IMR-90 (cell line): ENCODE results near the gene KCNT1. TPM values are rescaled to one million over a fixed set of nuclear protein-coding genes. Genes with fewer than 3 reads are reported as not detected.

ENCODE experiments used
- ATAC-seq: fragments of 200-7000 bp; cut with Tn5 transposase; 2 replicates; pipeline ENCODE4 v1.9.1; 2020; ENCODE audit warnings: low read depth, mild to moderate bottlenecking, moderate library complexity
- BruUV-seq: library from RNA; stranded (reverse); fragments of 400-500 nt; replicated peaks from 2 replicates; lab custom pipeline; 2021; lab: Mats Ljungman, UMichigan
- CTCF ChIA-PET: fragments of 300-600 bp; formaldehyde crosslinking; extraction: SDS; loops from one replicate; lab custom pipeline; 2021; ENCODE audit warnings: antibody characterized with exemption; lab: Yijun Ruan, JAX
- POLR2A ChIA-PET: fragments of 300-600 bp; sonication (Branson Sonifier 250); formaldehyde crosslinking; loops from one replicate; lab custom pipeline; 2022; ENCODE audit warnings: antibody characterized with exemption; ENCODE audit not compliant: unreplicated experiment; lab: Charles Lee
- DNase-seq: peaks from one replicate; pipeline ENCODE4 v3.0.0; 2013
- H2AFZ ChIP-seq: replicated peaks from 2 replicates; pipeline ENCODE3; 2013; ENCODE audit warnings: low read length, mild to moderate bottlenecking; ENCODE audit not compliant: poor library complexity
- H2AK5ac ChIP-seq: 2 replicates; pipeline ENCODE4 v1.6.1; 2013; ENCODE audit warnings: low read depth, low read length, inconsistent platforms
- H2AK9ac ChIP-seq: replicated peaks from 2 replicates; pipeline ENCODE3; 2013; ENCODE audit warnings: mild to moderate bottlenecking, low read depth, low read length, moderate library complexity; ENCODE audit not compliant: poor library complexity
- H2BK120ac ChIP-seq: 2 replicates; pipeline ENCODE4 v1.6.1; 2013; ENCODE audit warnings: low read depth, low read length, inconsistent platforms
- H2BK15ac ChIP-seq: 3 replicates; pipeline ENCODE4 v1.6.1; 2013; ENCODE audit warnings: low read depth, low read length, inconsistent platforms
- H2BK20ac ChIP-seq: 2 replicates; pipeline ENCODE4 v1.6.1; 2013; ENCODE audit warnings: low read depth, mild to moderate bottlenecking, inconsistent platforms, low read length, moderate library complexity
- H2BK5ac ChIP-seq: 2 replicates; pipeline ENCODE4 v1.6.1; 2013; ENCODE audit warnings: mild to moderate bottlenecking, low read depth, low read length, inconsistent platforms; ENCODE audit not compliant: poor library complexity, severe bottlenecking
- H3K14ac ChIP-seq: replicated peaks from 2 replicates; pipeline ENCODE4 v1.6.1; 2013; ENCODE audit warnings: low read depth, low read length, inconsistent platforms
- H3K18ac ChIP-seq: 2 replicates; pipeline ENCODE4 v1.6.1; 2013; ENCODE audit warnings: low read depth, low read length, control low read depth
- H3K23ac ChIP-seq: 2 replicates; pipeline ENCODE4 v1.6.1; 2013; ENCODE audit warnings: low read depth, low read length, inconsistent platforms
- H3K27ac ChIP-seq: 2 replicates; pipeline ENCODE4 v1.5.1; 2013; ENCODE audit warnings: mild to moderate bottlenecking, control low read depth, low read length; ENCODE audit not compliant: insufficient read depth
- H3K27me3 ChIP-seq: 2 replicates; pipeline ENCODE4 v1.6.1; 2013; ENCODE audit warnings: low read length; ENCODE audit not compliant: control insufficient read depth, insufficient read depth
- H3K36me3 ChIP-seq: 2 replicates; pipeline ENCODE4 v1.6.1; 2013; ENCODE audit warnings: low read length, mixed read lengths; ENCODE audit not compliant: control insufficient read depth, insufficient read depth
- H3K4ac ChIP-seq: 2 replicates; pipeline ENCODE4 v1.6.1; 2013; ENCODE audit warnings: low read depth, low read length, inconsistent platforms
- H3K4me1 ChIP-seq: 2 replicates; pipeline ENCODE4 v1.6.1; 2013; ENCODE audit warnings: low read length, mixed read lengths; ENCODE audit not compliant: control insufficient read depth, insufficient read depth
- H3K4me2 ChIP-seq: 2 replicates; pipeline ENCODE4 v1.6.1; 2013; ENCODE audit warnings: low read depth, mild to moderate bottlenecking, control low read depth, low read length, moderate library complexity
- H3K4me3 ChIP-seq: 2 replicates; pipeline ENCODE4 v1.5.1; 2013; ENCODE audit warnings: low read depth, mild to moderate bottlenecking, control low read depth, low read length, moderate library complexity; ENCODE audit not compliant: insufficient read depth
- H3K56ac ChIP-seq: 2 replicates; pipeline ENCODE4 v1.6.1; 2013; ENCODE audit warnings: low read length, inconsistent platforms; ENCODE audit not compliant: insufficient read depth; ENCODE audit errors: extremely low read depth
- H3K79me1 ChIP-seq, 2 experiments: 2 replicates each; pipeline ENCODE4 v1.6.1; 2013; ENCODE audit warnings: low read length in 2 of 2, inconsistent platforms in 1 of 2, low read depth in 1 of 2
- H3K9ac ChIP-seq: 2 replicates; pipeline ENCODE4 v1.6.1; 2013; ENCODE audit warnings: low read depth, low read length, control low read depth
- H3K9me1 ChIP-seq: 2 replicates; pipeline ENCODE4 v1.6.1; 2013; ENCODE audit warnings: low read length, inconsistent platforms; ENCODE audit not compliant: insufficient read depth
- H3K9me3 ChIP-seq: 2 replicates; pipeline ENCODE4 v1.6.1; 2013; ENCODE audit warnings: low read length; ENCODE audit not compliant: control insufficient read depth, insufficient read depth
- H4K20me1 ChIP-seq: 2 replicates; pipeline ENCODE4 v1.6.1; 2013; ENCODE audit warnings: low read length, inconsistent platforms; ENCODE audit not compliant: insufficient read depth
- H4K5ac ChIP-seq: 2 replicates; pipeline ENCODE4 v1.6.1; 2013; ENCODE audit warnings: mild to moderate bottlenecking, low read depth, low read length, control low read depth
- H4K8ac ChIP-seq, 2 experiments: 2 replicates each; pipeline ENCODE4 v1.6.1; 2013; ENCODE audit warnings: low read depth in 2 of 2, low read length in 2 of 2, control low read depth in 1 of 2, inconsistent platforms in 1 of 2
- H4K91ac ChIP-seq: 2 replicates; pipeline ENCODE4 v1.6.1; 2013; ENCODE audit warnings: low read depth, low read length, inconsistent platforms; ENCODE audit not compliant: insufficient read depth
- NFE2L2 ChIP-seq: fragments of 150-350 bp; IDR thresholded peaks from 2 replicates; pipeline ENCODE4 v1.6.1; 2016; ENCODE audit warnings: low read depth, mild to moderate bottlenecking, low read length
- RCOR1 ChIP-seq: IDR thresholded peaks from 2 replicates; pipeline ENCODE4 v1.6.1; 2012; ENCODE audit warnings: mild to moderate bottlenecking, low read length, improper control_type of control experiment; ENCODE audit not compliant: insufficient replicate concordance
- WGBS, 2 experiments: methylation state at CpG; one replicate each; pipeline versions ENCODE4 v1.1.5 to v1.1.7; 2013; ENCODE audit warnings: missing lambda C conversion rate in 2 of 2; ENCODE audit not compliant: insufficient read length in 1 of 2; ENCODE audit errors: extremely low coverage in 2 of 2; 5-methylcytosine and 5-hydroxymethylcytosine counted together
- dilution Hi-C: fragments of 300-500 bp; cut with HindIII; formaldehyde crosslinking; loops from one replicate; pipeline ENCODE4 v1.14.3; 2018; ENCODE audit warnings: low sequenced_read_pairs; ENCODE audit not compliant: unreplicated experiment
- in situ Hi-C: fragments of 300-500 bp; cut with MboI; formaldehyde crosslinking; loops from 3 replicates; pipeline ENCODE4 v1.14.3; 2019; ENCODE audit warnings: low sequenced_read_pairs, inconsistent platforms, mixed read lengths
- intact Hi-C: fragments of 100-400 bp; cut with micrococcal nuclease; formaldehyde crosslinking; loops from 2 replicates; pipeline ENCODE4 v1.10.0; 2022
- polyA plus RNA-seq, 3 experiments: library from polyadenylated mRNA; depleted of rRNA; stranded (reverse); fragments of >200 nt; gene quantifications; 2 replicates each; pipeline ENCODE4 v1.2.3, GENCODE V29; 2012; ENCODE audit warnings: low replicate concordance in 1 of 3
- total RNA-seq: library from RNA; depleted of rRNA; stranded (reverse); fragments of >200 nt; gene quantifications from 2 replicates; pipeline ENCODE4 v1.2.3, GENCODE V29; 2012

KCNT1 gene
- total and polyA plus RNA-seq, 2 of the 4 experiments (the other 2 are of a cell fraction): not detected

DNA sequence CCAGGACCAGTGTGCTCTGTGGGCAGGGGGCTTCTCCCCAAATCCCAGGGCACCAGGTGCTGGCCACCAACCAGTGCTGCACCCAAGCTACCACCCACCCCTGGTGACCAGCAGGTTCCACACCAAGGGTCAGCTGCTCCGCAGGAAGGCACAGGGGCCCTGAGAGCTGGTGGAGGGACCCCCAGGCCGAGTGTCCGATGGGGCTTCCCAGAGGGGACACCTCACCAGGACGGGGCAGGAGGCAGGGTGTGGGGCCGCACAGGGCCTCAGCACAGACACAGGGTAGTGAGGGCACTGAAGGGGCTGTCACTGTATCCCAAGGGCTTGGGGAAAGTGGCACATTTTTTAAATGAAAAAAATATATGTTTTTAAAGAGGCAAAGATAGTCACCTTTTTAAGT lies 20.8 kb upstream of the KCNT1 start:
- CTCF ChIA-PET: no interaction called here
- H3K4me2 ChIP-seq: no peak overlapping the region
- H3K79me1 ChIP-seq: no peaks in the 10 kb centered on the region
- ATAC-seq (no peak), DNase-seq (no peak)
- H3K27me3 ChIP-seq: no peaks in the 10 kb centered on the region; the same call in 1 of the 2 replicates
- POLR2A ChIA-PET: no interaction called here
- H3K4me1 ChIP-seq: no peaks in the 10 kb centered on the region
- intact Hi-C loops (no loop called here), in situ Hi-C loops (no loop called here), dilution Hi-C loops (no loop called here)
- H4K20me1 ChIP-seq: no peaks in the 10 kb centered on the region
- TF ChIP-seq NFE2L2 (no peak), RCOR1 (no peak)
- no peaks in the 10 kb centered on the region for H3K36me3 ChIP-seq
- no peak overlapping the region for H4K91ac ChIP-seq
- no peak overlapping the region for H3K9ac ChIP-seq
- no peak overlapping the region for H4K5ac ChIP-seq
- no peak overlapping the region for H2AK9ac ChIP-seq
- H2AFZ ChIP-seq: no peak overlapping the region
- H2BK5ac ChIP-seq: no peak overlapping the region
- no peak overlapping the region for H2AK5ac ChIP-seq
- H3K4me3 ChIP-seq: no peak overlapping the region
- no peak overlapping the region for H3K27ac ChIP-seq
- H2BK120ac ChIP-seq: no peak overlapping the region
- no peak overlapping the region for H3K23ac ChIP-seq
- no peaks in the 10 kb centered on the region for H3K9me1 ChIP-seq
- H3K14ac ChIP-seq: no peak overlapping the region
- BruUV-seq: no TSS peak
- 40% methylated on average over 1 of the region's 5 CpGs; no CpG with 5 or more reads in 1 of the 2 experiments for WGBS, 2 experiments
- H3K18ac ChIP-seq: no peak overlapping the region
- no peak overlapping the region for H4K8ac ChIP-seq
- H3K9me3 ChIP-seq: no peaks in the 10 kb centered on the region
- H3K56ac ChIP-seq: no peak overlapping the region
- no peak overlapping the region for H2BK15ac ChIP-seq
- no peak overlapping the region for H3K4ac ChIP-seq
- H2BK20ac ChIP-seq: no peak overlapping the region
